GM12878 (cell line): Measurements from ENCODE around the gene SLC4A2. TPM values are rescaled to one million over a fixed set of nuclear protein-coding genes. Genes with fewer than 3 reads are reported as not detected.
"Not testable (repeated sequence)": the region's sequence is repeated elsewhere in the genome, so short reads cannot be mapped to it uniquely, and the experiment has no call there.

Source experiments
- ATAC-seq: fragments of 200-7000 bp; cut with Tn5 transposase; 3 replicates; pipeline ENCODE4 v1.9.1; 2020; ENCODE audit warnings: mild to moderate bottlenecking, moderate library complexity
- BruUV-seq: library from RNA; stranded (reverse); fragments of 400-500 nt; replicated peaks from 2 replicates; lab custom pipeline; 2021; lab: Mats Ljungman, UMichigan
- CTCF ChIA-PET: fragments of 300-600 bp; sonication (Branson Sonifier 250); formaldehyde crosslinking; extraction: SDS; loops from one replicate; lab custom pipeline; 2021; ENCODE audit warnings: inconsistent platforms; lab: Yijun Ruan, JAX
- POLR2A ChIA-PET: fragments of 350-600 bp; formaldehyde crosslinking; extraction: SDS; loops from one replicate; lab custom pipeline; 2021; ENCODE audit warnings: inconsistent platforms; lab: Charles Lee
- RAD21 ChIA-PET: fragments of 300-600 bp; sonication (Branson Sonifier 250); formaldehyde crosslinking; loops from one replicate; lab custom pipeline; 2023; ENCODE audit warnings: antibody characterized with exemption; ENCODE audit not compliant: unreplicated experiment; lab: Charles Lee
- SMC1A ChIA-PET: fragments of 300-600 bp; sonication (Branson Sonifier 250); formaldehyde crosslinking; loops from one replicate; lab custom pipeline; 2023; ENCODE audit not compliant: unreplicated experiment, uncharacterized antibody; lab: Charles Lee
- DNase-seq: peaks from one replicate; pipeline ENCODE4 v3.0.0-alpha.2; 2011; ENCODE audit warnings: low read depth, low spot score
- FAIRE-seq: peaks from 3 replicates; lab custom pipeline; 2011; peaks lifted over from hg19 to GRCh38; lab: Jason Lieb, UNC
- H2AFZ ChIP-seq: 2 replicates; pipeline ENCODE4 v1.6.0; 2011; ENCODE audit warnings: low read depth, low read length, control low read depth; ENCODE audit not compliant: control insufficient read depth
- H3K27ac ChIP-seq: 2 replicates; pipeline ENCODE4 v1.5.1; 2011; ENCODE audit warnings: control low read depth; ENCODE audit not compliant: control insufficient read depth, insufficient read depth
- H3K27me3 ChIP-seq, 2 experiments: replicated peaks in 1 of 2; 2 replicates each; pipeline versions ENCODE4 v1.6.0 to v1.6.1; 2011; ENCODE audit warnings: low read length in 1 of 2; ENCODE audit not compliant: control insufficient read depth in 2 of 2, insufficient read depth in 2 of 2
- H3K36me3 ChIP-seq, 2 experiments: 2 replicates each; pipeline ENCODE4 v1.5.1; 2011; ENCODE audit warnings: low read length in 1 of 2; ENCODE audit not compliant: control insufficient read depth in 2 of 2, insufficient read depth in 2 of 2
- H3K4me1 ChIP-seq: 2 replicates; pipeline ENCODE4 v1.6.1; 2011; ENCODE audit warnings: mild to moderate bottlenecking, low read length, moderate library complexity, mixed read lengths; ENCODE audit not compliant: control insufficient read depth, insufficient read depth
- H3K4me2 ChIP-seq: 2 replicates; pipeline ENCODE4 v1.6.0; 2011; ENCODE audit warnings: control low read depth; ENCODE audit not compliant: control insufficient read depth, insufficient read depth
- H3K4me3 ChIP-seq: fragments of 200-600 bp; sonication (generic); 2 replicates; pipeline ENCODE4 v1.5.1; 2016
- H3K79me2 ChIP-seq: 2 replicates; pipeline ENCODE4 v1.6.0; 2011; ENCODE audit warnings: low read length; ENCODE audit not compliant: control insufficient read depth, insufficient read depth
- H3K9ac ChIP-seq: 2 replicates; pipeline ENCODE4 v1.8.0; 2011; ENCODE audit warnings: low read length, control low read depth, mixed read lengths; ENCODE audit not compliant: control insufficient read depth, insufficient read depth
- H3K9me3 ChIP-seq: replicated peaks from 3 replicates; pipeline ENCODE4 v1.5.1; 2011; ENCODE audit warnings: mild to moderate bottlenecking, low read length; ENCODE audit not compliant: control insufficient read depth, insufficient read depth
- H4K20me1 ChIP-seq: 2 replicates; pipeline ENCODE4 v1.6.0; 2011; ENCODE audit not compliant: control insufficient read depth, insufficient read depth
- ATF7 ChIP-seq: fragments of 450-650 bp; IDR thresholded peaks from 2 replicates; pipeline ENCODE4 v1.6.1; 2016; ENCODE audit warnings: low read depth, mild to moderate bottlenecking
- BHLHE40 ChIP-seq, 2 experiments: fragments of 450-650 bp in 1 of 2; IDR thresholded peaks; 2 replicates each; pipeline ENCODE4 v1.6.1; 2011 to 2017; ENCODE audit warnings: low read depth in 2 of 2, borderline replicate concordance in 1 of 2, improper control_type of control experiment in 1 of 2, low read length in 1 of 2, mild to moderate bottlenecking in 1 of 2
- FOXM1 ChIP-seq: IDR thresholded peaks from 2 replicates; pipeline ENCODE4 v1.6.1; 2012; ENCODE audit warnings: low read depth, mild to moderate bottlenecking, inconsistent platforms, low read length, moderate library complexity
- HCFC1 ChIP-seq: fragments of 150-350 bp; IDR thresholded peaks from 2 replicates; pipeline ENCODE4 v1.6.1; 2014; ENCODE audit warnings: low read length
- NFYA ChIP-seq: IDR thresholded peaks from 2 replicates; pipeline ENCODE4 v1.6.1; 2011; ENCODE audit warnings: low read depth, mild to moderate bottlenecking, low read length, improper control_type of control experiment, borderline replicate concordance
- SMAD5 ChIP-seq: IDR thresholded peaks from 2 replicates; pipeline ENCODE4 v1.6.1; 2016; ENCODE audit warnings: antibody characterized with exemption, low read depth
- STAT1 ChIP-seq: fragments of 450-650 bp; conservative IDR thresholded peaks from 2 replicates; pipeline ENCODE4 v1.6.1; 2014; ENCODE audit warnings: antibody characterized with exemption, mild to moderate bottlenecking
- TCF12 ChIP-seq: IDR thresholded peaks from 2 replicates; pipeline ENCODE4 v1.6.1; 2011; ENCODE audit warnings: low read depth, mild to moderate bottlenecking, low read length
- ZNF207 ChIP-seq: fragments of 450-650 bp; IDR thresholded peaks from 2 replicates; pipeline ENCODE4 v1.6.1; 2014; ENCODE audit warnings: antibody characterized with exemption, mild to moderate bottlenecking, borderline replicate concordance
- WGBS: methylation state at CpG from one replicate; pipeline ENCODE4 v1.1.6; 2016; ENCODE audit warnings: low lambda C conversion rate; ENCODE audit not compliant: insufficient replicate concordance, insufficient coverage; ENCODE audit errors: missing lambda C conversion rate; 5-methylcytosine and 5-hydroxymethylcytosine counted together
- in situ Hi-C: fragments of 300-500 bp; cut with MboI; formaldehyde crosslinking; loops from 9 replicates; pipeline ENCODE4 v1.14.3; 2018; ENCODE audit warnings: mixed read lengths
- intact Hi-C: fragments of 100-400 bp; cut with micrococcal nuclease; formaldehyde crosslinking; loops from one replicate; pipeline ENCODE4 v1.14.2; 2022; ENCODE audit not compliant: unreplicated experiment
- polyA plus RNA-seq, 11 experiments: library from polyadenylated mRNA; depleted of rRNA in 4 of 11; unstranded in 6 of 11; stranded (reverse) in 5 of 11; fragments of >200 nt; fragmentation: Nextera tagmentation in 4 of 11; fragmentation: Illumina TruSeq in 1 of 11; extraction: Ambion mirVana in 4 of 11; extraction: Trizol in 1 of 11; gene quantifications; 1 replicate in 1 of 11; 2 replicates in 10 of 11; pipeline versions ENCODE4 v1.2.1 to v1.2.3, GENCODE V29; 2011 to 2016; ENCODE audit warnings: inconsistent platforms in 2 of 11, missing spikeins in 2 of 11, low read depth in 1 of 11
- total RNA-seq, 4 experiments: library from RNA; depleted of rRNA in 3 of 4; stranded (reverse); fragments of >200 nt in 3 of 4; fragmentation: Illumina TruSeq in 1 of 4; extraction: Trizol in 1 of 4; gene quantifications; 2 replicates each; pipeline versions ENCODE4 v1.2.1 to v1.2.3, GENCODE V29; 2013 to 2021
- TF ChIP-seq, protein P1 (sequence below): fragments of 450-650 bp; IDR thresholded peaks from 2 replicates; pipeline ENCODE4 v1.6.1; 2014; ENCODE audit warnings: mild to moderate bottlenecking

The SLC4A2 gene
- total and polyA plus RNA-seq, 10 of the 15 experiments (the other 5 are each of a cell fraction or from before 2014, with no cell fraction given) = 2.7 to 78.6 (median 30.1) TPM

DNA sequence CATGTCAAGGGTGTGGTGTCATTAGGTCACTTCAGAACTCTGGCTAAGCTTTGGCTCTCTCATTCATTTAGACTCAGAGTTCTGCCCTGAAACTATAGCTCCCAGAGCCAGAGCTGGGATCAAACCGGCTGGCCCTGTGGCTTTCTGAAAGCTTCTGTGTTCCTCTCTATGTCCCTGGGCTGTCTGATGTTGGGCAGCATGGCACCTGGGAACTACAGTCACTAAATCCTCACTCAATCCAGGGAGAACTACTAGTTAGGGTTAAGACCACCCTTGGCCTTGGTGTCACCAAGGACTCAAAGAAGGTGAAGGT, 48.3 kb upstream of the SLC4A2 start:
- SMC1A ChIA-PET = interaction anchor here (1.1 to 1.4 kb wide), 2 partner anchors 17 to 27 kb away, joined by 4 to 5 read pairs; partner anchors contain the start of gene ABCB8
- FAIRE-seq = no peak
- POLR2A ChIA-PET = interaction anchor here (0.6 to 1.1 kb wide), 2 partner anchors 51 to 96 kb away, joined by 3 to 6 read pairs; no protein-coding TSS in a partner anchor

GRCh38 chr7:151011616-151012015, 47.8 kb upstream of the SLC4A2 start:
- ATAC-seq, H3K9me3 ChIP-seq, H3K27ac ChIP-seq, RAD21 ChIA-PET, H2AFZ ChIP-seq, H3K79me2 ChIP-seq, H3K4me2 ChIP-seq, H3K27me3 ChIP-seq, H4K20me1 ChIP-seq, H3K4me1 ChIP-seq, DNase-seq, BruUV-seq, H3K36me3 ChIP-seq, in situ Hi-C loops, H3K4me3 ChIP-seq, H3K9ac ChIP-seq: not testable (repeated sequence)
- ChIA-PET POLR2A (interaction anchor here (0.6 to 1.1 kb wide), 2 partner anchors 52 to 96 kb away, joined by 3 to 6 read pairs; no protein-coding TSS in a partner anchor), SMC1A (interaction anchor here (1.1 kb wide), 1 partner anchor 28 kb away, joined by 4 read pairs; no protein-coding TSS in a partner anchor), CTCF (interaction anchor here (0.7 to 4.3 kb wide), 2 partner anchors 14 to 352 kb away, joined by 3 to 35 read pairs; partner anchors contain the start of genes ABCB8 and ATG9B)
- FAIRE-seq = peak; percentile 38
- WGBS = 59% methylated on average over 12 of the region's 12 CpGs
- intact Hi-C loops = loop anchor here (5.0 kb wide), 1 partner anchor 101 kb away; no protein-coding TSS in a partner anchor

More for the DNA sequence above, 48.3 kb upstream of the SLC4A2 start:
- Histone ChIP-seq H3K4me3 (no peak overlapping the region), H3K36me3 (no peaks in the 10 kb centered on the region), H3K9me3 (no peaks in the 10 kb centered on the region), H3K27me3 (no peaks in the 10 kb centered on the region; a peak in 1 of 4 replicates), H2AFZ (no peak overlapping the region), H3K79me2 (no peaks in the 10 kb centered on the region), H3K9ac (no peak overlapping the region), H3K4me1 (peaks cover 6% of the 10 kb centered on the region), H3K27ac (no peak overlapping the region), H3K4me2 (no peak overlapping the region), H4K20me1 (no peaks in the 10 kb centered on the region)
- CTCF ChIA-PET = interaction anchor here (0.7 to 4.3 kb wide), 3 partner anchors 15 to 305 kb away, joined by 3 to 35 read pairs (median 3); partner anchors contain the start of genes ABCB8 and ATG9B
- intact Hi-C loops (loop anchor here (5.0 kb wide), 1 partner anchor 101 kb away; no protein-coding TSS in a partner anchor), in situ Hi-C loops (no loop called here)
- BruUV-seq = no TSS peak
- WGBS = 33% methylated on average over 1 of the region's 1 CpG
- TF ChIP-seq ZNF207 (no peak), NFYA (no peak), TCF12 (no peak), SMAD5 (no peak), ATF7 (no peak), BHLHE40 (IDR thresholded peaks at IDR 0.05; ENCODE audit: borderline replicate concordance in 1 of 2, low read depth in 2 of 2, low read length in 1 of 2) (no peak), STAT1 (no peak), HCFC1 (no peak), FOXM1 (no peak)
- TF ChIP-seq, protein P1, sequence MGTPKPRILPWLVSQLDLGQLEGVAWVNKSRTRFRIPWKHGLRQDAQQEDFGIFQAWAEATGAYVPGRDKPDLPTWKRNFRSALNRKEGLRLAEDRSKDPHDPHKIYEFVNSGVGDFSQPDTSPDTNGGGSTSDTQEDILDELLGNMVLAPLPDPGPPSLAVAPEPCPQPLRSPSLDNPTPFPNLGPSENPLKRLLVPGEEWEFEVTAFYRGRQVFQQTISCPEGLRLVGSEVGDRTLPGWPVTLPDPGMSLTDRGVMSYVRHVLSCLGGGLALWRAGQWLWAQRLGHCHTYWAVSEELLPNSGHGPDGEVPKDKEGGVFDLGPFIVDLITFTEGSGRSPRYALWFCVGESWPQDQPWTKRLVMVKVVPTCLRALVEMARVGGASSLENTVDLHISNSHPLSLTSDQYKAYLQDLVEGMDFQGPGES = no peak
- DNase-seq (no peak), ATAC-seq (no peak)
- RAD21 ChIA-PET = interaction anchor here (1.3 kb wide), 1 partner anchor 17 kb away, joined by 3 read pairs; the partner anchor contains the start of gene ABCB8
